Measurements from ENCODE around the gene TGDS. TPM values are rescaled to one million over a fixed set of nuclear protein-coding genes. Genes with fewer than 3 reads are reported as not detected.

TGDS gene
- total RNA-seq, 1 experiment from 2014 or later: 4.1 TPM

DNA sequence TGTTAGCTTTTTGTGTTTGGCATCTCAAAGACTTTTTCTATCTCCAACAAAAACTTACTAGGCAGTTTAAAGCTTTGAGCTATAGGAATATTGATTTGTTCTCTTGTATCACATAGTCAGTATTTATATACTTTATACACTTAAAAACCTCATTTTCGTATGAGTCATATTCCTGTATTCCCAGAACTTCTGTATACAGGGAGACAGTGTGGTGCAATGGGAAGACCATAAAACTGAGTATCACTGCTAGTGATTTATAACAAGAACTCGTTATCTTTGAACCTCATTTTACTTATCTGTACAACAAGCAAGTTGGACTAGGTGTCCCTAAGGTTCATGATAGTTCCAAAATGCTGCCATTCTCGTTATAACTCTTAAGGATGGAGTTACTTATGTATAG is 12.0 kb upstream of the TGDS start:
- no peak overlapping the region for H3K27ac Mint-ChIP-seq (ENCODE audit: unreplicated experiment)
- no peaks in the 10 kb centered on the region for H3K4me1 Mint-ChIP-seq (ENCODE audit: low read depth, unreplicated experiment)
- H3K27me3 Mint-ChIP-seq (ENCODE audit: unreplicated experiment): no peaks in the 10 kb centered on the region
- CTCF ChIA-PET: no interaction called here
- intact Hi-C loops (cut with micrococcal nuclease; ENCODE audit: unreplicated experiment): no loop called here
- H3K9me3 Mint-ChIP-seq (ENCODE audit: low read depth, unreplicated experiment): no peaks in the 10 kb centered on the region
- BruUV-seq (replicated peaks): no TSS peak
- peaks cover 5% of the 10 kb centered on the region for H3K36me3 Mint-ChIP-seq (ENCODE audit: insufficient read depth, unreplicated experiment)
- no peak overlapping the region for H3K4me3 Mint-ChIP-seq (ENCODE audit: low read depth, unreplicated experiment)
- no peak for DNase-seq
- no peak for TF ChIP-seq CTCF (IDR thresholded peaks at IDR 0.05; ENCODE audit: unreplicated experiment)

DNA sequence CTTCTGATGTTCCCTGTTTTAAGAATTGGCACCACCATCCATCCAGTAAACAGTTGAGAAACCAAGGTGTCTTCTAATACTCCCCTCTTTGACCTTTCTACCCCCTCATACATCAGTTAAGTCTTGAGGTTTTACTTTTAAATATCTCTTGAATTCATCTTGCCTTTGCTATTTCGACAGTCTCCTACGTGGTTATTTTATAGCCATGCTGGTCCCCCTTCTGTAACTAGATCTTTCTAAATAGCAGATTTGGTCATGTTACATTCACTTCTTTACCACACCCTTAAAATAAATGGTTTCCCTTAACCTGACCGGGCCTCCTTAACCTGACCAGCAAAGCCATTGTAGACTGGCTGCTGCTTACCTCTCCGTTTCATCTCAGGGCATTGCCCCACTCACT is 11.1 kb upstream of the TGDS start:
- CTCF ChIA-PET: no interaction called here
- TF ChIP-seq CTCF (IDR thresholded peaks at IDR 0.05; ENCODE audit: unreplicated experiment): no peak
- Mint-ChIP-seq H3K4me3 (ENCODE audit: low read depth, unreplicated experiment) (no peak overlapping the region), H3K27me3 (ENCODE audit: unreplicated experiment) (no peaks in the 10 kb centered on the region), H3K9me3 (ENCODE audit: low read depth, unreplicated experiment) (no peaks in the 10 kb centered on the region), H3K27ac (ENCODE audit: unreplicated experiment) (no peak overlapping the region), H3K4me1 (ENCODE audit: low read depth, unreplicated experiment) (no peaks in the 10 kb centered on the region), H3K36me3 (ENCODE audit: insufficient read depth, unreplicated experiment) (peaks cover 11% of the 10 kb centered on the region)
- intact Hi-C loops (cut with micrococcal nuclease; ENCODE audit: unreplicated experiment): no loop called here
- BruUV-seq (replicated peaks): no TSS peak
- no peak for DNase-seq

GRCh38 chr13:94602467-94602866 is 6.5 kb upstream of the TGDS start:
- BruUV-seq (replicated peaks): TSS peak; percentile 60
- H3K27ac Mint-ChIP-seq (ENCODE audit: unreplicated experiment): no peak overlapping the region
- no peaks in the 10 kb centered on the region for H3K4me1 Mint-ChIP-seq (ENCODE audit: low read depth, unreplicated experiment)
- TF ChIP-seq CTCF (IDR thresholded peaks at IDR 0.05; ENCODE audit: unreplicated experiment): no peak
- CTCF ChIA-PET: interaction anchor here (0.7 kb wide), 1 partner anchor 13 kb away, joined by 5 read pairs; no protein-coding TSS in a partner anchor
- intact Hi-C loops (cut with micrococcal nuclease; ENCODE audit: unreplicated experiment): no loop called here
- H3K9me3 Mint-ChIP-seq (ENCODE audit: low read depth, unreplicated experiment): no peaks in the 10 kb centered on the region
- DNase-seq: no peak
- H3K4me3 Mint-ChIP-seq (ENCODE audit: low read depth, unreplicated experiment): peak overlapping the region; percentile 60
- peaks cover 16% of the 10 kb centered on the region for H3K36me3 Mint-ChIP-seq (ENCODE audit: insufficient read depth, unreplicated experiment)
- no peaks in the 10 kb centered on the region for H3K27me3 Mint-ChIP-seq (ENCODE audit: unreplicated experiment)

DNA sequence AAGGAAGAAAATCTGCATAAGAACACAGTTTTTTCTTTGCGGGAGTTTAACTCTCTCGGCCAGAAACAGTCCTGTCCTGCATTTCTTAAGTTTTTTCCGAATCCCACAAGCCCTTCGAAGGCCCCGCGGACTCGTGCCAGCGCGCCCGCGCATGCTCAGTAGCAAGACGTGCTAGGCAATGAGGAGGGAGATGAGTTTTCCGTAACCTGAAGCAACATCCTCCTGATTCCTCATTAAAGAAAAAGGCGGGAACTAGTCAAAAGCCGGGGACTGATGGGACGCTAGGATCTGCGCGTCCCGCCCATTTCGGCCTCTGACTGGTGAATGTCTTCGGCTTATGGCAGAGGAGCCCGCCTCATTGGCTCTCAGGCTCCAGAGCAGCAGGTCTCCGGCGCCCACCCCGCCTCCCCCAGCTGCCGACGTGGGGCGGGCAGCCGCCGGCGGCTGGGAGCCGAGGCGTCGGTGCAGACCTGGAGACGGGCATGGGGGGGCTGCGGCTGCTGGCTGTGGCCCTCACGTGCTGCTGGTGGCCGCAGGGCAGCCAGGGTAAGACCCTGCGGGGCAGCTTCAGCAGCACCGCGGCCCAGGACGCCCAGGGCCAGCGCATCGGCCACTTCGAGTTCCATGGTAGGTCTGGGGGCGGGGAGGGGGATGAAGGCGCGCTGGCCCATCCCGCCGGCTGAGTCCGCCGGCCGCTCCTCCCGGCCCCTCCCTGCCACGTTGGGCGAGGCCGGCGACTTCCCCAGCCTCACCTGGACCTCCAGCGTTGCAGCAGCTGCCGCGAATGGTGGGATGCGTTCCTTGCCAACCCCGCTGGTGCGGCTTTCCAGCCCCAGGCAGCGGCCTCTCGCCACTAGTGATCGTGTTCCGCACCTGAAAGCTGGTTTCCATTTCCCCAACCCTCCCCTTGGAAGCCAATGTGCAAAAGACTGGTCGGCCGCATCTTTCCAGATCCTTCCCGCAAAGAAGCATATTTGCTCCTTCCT is 5.8 kb upstream of the TGDS start, which contains the start of gene GPR180:
TSS of gene GPR180 (plus strand) at position 412 of the 986 bp plus-strand sequence. CDS start at position 483, 71 bp downstream.
- no peaks in the 10 kb centered on the region for H3K4me1 Mint-ChIP-seq (ENCODE audit: low read depth, unreplicated experiment)
- TF ChIP-seq CTCF (IDR thresholded peaks at IDR 0.05; ENCODE audit: unreplicated experiment): no peak
- peaks cover 3% of the 10 kb centered on the region for H3K9me3 Mint-ChIP-seq (ENCODE audit: low read depth, unreplicated experiment)
- CTCF ChIA-PET: no interaction called here
- peaks cover 13% of the 10 kb centered on the region for H3K36me3 Mint-ChIP-seq (ENCODE audit: insufficient read depth, unreplicated experiment)
- no TSS peak for BruUV-seq (replicated peaks)
- peak within 1 kb of the TSS; percentile 60 for H3K4me3 Mint-ChIP-seq (ENCODE audit: low read depth, unreplicated experiment)
- H3K27me3 Mint-ChIP-seq (ENCODE audit: unreplicated experiment): no peaks in the 10 kb centered on the region
- no peak within 1 kb of the TSS for H3K27ac Mint-ChIP-seq (ENCODE audit: unreplicated experiment)
- intact Hi-C loops (cut with micrococcal nuclease; ENCODE audit: unreplicated experiment): no loop called here
- peak; percentile 77 for DNase-seq

Measured in Calu3 (cell line).